ENCODE results near the gene TPCN2.
A peak's percentile ranks its signal among the peaks of the same experiment; 100 is the strongest.
"Not testable (repeated sequence)": the region's sequence is repeated elsewhere in the genome, so short reads cannot be mapped to it uniquely, and the experiment has no call there.

The TPCN2 gene

DNA sequence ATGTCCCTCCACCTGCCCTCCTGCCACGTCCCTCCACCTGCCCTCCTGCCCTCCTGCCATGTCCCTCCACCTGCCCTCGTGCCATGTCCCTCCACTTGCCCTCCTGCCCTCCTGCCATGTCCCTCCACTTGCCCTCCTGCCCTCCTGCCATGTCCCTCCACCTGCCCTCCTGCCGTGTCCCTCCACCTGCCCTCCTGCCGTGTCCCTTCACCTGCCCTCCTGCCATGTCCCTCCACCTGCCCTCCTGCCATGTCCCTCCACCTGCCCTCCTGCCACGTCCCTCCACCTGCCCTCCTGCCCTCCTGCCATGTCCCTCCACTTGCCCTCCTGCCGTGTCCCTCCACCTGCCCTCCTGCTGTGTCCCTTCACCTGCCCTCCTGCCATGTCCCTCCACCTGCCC lies 28.2 kb downstream of the TPCN2 start:
- DNase-seq = not testable (repeated sequence)

DNA sequence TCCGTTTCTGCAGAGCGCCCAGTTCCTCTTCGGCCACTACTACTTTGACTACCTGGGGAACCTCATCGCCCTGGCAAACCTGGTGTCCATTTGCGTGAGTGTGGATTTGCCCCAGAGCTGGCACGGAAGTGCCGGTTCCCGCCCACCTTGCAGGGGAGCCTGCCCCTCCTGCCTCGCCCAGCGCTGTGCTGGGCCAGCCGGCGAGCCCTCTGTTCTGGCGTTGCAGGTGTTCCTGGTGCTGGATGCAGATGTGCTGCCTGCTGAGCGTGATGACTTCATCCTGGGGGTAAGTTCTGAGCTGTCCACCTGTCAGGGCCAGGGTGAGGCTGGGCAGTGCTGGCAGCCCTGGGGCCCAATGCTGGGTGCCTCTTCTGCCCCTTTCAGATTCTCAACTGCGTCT lies 29.8 kb downstream of the TPCN2 start:
- no peak for DNase-seq

DNA sequence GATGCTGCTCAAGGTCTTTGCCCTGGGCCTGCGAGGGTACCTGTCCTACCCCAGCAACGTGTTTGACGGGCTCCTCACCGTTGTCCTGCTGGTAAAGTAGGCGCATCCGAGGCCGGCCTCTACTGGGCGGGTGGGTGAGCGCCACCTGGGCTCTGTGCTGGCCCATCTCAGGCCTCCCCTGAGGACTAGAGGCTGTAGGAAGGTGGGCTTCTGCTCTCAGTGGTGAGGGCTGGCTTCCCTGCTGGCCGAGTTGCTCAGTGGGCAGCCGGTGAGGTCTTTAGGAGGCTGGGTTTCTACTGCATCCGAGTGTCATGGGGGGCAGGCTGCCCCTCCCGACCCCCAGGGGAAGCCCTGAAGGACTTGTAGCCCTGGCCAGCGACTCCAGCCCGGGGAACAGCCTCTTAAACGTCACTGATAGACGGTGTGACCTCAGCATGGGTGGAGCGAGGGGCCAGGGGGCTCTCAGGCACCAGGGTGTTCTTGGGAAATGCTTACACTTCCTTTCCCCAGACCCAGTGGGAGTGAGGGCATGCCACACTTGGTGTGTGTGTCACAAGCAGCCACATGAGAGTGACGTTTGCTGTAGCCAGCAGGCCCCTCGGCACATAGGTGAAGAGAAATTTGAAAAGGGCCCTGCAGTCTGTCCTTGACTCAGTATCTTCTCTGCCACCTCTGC lies 30.3 kb downstream of the TPCN2 start:
- DNase-seq = no peak

DNA sequence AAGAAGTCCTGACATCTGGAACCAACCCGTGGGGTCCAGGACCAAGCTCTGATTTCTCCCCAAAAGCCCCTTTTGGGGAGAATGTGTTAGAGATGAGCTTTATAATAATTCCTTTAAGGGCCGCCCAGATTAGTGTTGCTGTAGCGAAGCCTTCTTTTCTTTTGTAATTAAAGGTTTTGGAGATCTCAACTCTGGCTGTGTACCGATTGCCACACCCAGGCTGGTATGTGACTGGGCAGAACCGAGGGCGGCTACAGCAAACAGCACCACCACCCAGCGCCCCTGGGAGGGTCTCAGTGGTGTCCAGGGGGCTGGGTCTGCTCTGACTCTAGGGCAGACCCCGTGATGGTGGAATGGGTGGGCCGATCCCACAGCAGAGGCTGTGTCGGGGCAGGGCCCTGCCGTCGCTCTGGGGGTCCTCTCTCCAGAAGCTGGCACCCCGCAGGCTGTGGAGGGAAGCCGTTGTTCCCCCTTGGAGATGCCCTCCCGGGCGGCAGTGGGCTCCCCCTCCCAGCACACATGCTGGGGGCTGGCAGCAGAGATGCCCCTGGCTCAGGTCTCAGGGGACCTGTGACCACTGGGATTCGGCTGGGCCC lies 31.0 kb downstream of the TPCN2 start:
- DNase-seq = no peak

DNA sequence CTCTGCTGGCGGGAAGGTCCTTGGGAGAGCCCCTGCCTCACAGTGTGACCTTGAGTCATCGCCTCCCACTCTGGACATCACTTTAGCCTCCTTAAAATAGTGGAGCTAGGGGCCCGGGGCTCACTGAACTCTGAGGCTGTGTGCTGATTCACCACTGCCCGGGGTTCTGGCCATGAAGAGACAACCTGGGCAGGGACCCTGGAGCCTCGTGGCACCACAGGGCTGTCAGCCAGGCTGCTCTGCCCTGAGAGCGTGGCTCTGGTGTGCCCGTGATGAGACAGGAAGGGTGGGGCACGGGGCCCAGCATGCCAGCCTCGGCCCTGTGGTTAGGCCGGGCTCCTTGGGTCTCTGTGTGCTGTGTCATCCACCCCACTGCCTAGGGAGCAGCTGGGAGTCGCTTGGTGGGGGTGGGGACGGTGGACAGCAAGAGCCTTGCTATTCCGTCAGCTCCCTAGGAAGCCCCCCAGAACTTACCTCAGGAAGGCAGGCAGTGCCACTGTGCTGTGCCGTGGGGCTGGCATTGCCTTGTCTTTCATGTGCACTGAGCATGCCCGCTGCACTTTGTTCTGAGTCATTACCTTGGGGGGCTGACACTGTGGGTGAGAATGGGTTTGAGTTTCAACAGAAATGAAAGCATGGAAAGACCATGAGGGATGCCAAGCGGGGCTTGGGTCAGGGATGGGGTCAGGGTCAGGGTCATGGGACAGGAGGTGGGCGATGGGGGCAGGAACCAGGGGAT lies 31.7 kb downstream of the TPCN2 start:
- DNase-seq = no peak

DNA sequence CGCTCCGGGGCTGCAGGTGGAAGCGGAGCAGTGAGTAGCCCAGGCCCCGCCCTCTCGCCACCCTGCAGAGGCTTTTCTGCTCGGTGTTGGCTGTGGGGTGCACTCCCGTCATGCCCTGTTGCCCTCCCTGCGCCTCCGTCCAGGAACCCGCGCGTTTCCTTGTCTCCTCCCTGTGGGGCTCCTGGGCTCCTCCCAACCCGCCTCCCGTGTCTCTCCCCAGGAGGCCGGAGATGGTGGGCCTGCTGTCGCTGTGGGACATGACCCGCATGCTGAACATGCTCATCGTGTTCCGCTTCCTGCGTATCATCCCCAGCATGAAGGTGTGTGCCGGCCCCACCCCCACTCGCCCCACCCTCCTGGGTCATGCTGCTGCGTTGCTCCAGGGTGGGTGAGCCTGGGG lies 32.4 kb downstream of the TPCN2 start:
- no peak for DNase-seq

DNA sequence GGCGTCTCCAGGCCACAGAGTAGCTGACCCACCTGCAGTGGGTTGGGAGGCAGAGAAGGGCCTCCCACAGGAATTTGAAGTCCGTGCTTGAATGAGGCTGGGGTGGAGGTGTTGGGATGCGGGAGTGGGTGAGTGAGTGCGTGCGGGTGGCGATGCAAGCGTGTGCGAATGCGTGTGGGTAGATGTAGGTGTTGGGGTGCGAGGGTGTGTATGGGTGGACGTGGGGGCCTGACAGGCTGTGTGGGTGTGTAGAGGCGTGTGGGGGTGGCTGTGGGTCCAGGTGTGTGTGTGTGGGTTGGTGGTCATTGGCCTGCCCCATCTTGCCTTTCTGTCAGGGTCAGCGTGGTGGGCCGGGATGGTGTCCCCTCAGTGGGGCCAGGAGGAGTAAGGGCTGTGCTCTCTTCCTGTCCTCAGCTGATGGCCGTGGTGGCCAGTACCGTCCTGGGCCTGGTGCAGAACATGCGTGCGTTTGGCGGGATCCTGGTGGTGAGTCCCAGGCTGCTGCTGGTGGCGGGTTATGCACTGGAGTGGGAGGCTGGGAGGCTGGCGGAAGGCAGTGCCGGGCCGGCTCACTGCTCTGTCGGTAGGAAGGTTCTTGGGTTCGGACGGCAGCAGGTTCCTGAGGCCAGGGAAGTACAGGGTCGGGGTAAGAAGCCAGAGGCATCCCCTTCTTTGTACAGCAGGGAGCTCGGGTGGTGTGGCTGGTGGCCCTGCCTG lies 35.0 kb downstream of the TPCN2 start:
- no peak for DNase-seq

DNA sequence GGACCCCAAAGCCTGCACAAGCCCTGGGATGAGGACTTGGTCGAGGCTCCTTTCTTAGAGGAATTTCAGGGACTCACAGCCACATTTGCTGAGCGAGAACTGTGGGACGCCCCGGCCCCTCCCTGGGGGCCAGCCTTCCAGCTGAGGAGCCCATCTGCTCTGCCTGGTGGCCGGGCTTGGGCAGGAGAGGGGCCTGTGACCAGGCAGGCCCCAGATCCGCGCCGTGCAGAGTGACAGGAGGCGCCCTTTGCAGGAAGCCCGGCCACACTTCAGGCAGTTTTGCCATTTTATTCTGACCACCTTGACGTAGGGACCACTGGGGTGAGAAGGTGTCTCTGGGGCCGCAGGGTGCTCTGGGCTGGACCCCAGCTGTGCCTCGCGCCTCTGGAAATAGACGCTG lies 35.6 kb downstream of the TPCN2 start:
- DNase-seq = no peak

DNA sequence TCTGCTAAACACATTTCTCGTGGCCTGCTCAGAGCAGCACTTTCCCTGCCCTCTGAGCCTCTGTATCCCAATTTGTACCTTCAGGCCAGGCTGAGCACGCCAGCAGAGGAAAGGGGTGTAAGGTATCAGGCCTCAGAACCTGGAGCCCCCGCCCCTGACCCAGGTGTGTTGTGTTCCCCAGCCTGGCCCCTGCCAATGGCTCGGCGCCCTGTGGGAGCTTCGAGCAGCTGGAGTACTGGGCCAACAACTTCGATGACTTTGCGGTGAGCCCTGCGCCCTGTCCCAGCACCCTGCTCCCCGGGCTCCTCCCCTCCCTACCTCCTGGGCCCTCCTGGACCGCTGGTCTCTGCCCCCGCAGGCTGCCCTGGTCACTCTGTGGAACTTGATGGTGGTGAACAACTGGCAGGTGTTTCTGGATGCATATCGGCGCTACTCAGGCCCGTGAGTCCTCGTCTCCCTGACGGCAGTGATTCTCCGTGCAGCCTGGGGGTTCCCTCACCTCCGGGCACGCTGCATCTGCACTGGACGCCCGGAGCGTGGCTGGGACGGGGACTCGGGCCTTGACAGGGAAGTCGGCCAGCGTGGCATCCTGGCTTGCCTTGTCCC lies 36.9 kb downstream of the TPCN2 start:
- DNase-seq = no peak

DNA sequence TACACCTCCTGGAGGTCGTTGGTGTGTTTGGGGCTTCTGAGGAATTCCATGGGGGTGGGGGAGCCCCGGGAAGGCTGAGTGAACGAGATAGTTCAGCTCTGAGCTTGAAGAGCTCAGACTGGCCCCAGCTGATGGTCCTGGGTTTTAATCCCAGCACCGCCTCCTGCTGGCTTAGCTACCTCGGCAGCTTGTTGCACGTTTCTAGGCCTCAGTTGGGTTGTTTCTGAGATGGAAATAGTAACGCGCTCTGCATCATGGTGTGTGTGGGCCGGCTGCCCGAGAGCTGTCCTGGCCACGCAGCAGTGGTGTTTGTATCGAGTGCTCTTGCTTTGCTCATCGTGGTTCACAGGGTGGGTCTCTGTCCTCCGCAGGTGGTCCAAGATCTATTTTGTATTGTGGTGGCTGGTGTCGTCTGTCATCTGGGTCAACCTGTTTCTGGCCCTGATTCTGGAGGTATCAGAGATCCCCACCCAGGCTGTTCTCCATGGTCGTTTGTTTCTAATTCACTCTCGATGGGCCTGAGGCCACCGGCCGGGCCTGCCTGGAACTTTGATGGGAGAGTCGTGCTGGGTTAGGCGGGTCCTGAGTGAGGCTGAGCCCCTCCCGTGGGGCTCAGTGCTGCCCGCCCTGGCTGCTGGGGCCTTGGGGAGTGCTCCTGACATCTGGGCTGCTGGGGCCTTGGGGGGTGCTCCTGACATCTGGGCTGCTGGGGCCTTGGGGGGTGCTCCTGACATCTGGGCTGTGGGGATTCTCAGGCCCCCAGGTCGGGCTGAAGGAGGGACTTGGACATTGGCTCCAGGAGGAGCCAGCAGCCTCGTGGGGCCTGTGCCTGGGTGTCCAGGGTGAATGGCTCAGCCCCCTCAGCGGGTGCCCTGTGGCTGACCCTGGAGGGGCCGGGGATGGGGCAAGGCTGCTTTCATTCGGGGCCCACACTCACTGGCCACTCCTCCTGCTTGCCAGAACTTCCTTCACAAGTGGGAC lies 37.7 kb downstream of the TPCN2 start:
- DNase-seq = no peak

DNA sequence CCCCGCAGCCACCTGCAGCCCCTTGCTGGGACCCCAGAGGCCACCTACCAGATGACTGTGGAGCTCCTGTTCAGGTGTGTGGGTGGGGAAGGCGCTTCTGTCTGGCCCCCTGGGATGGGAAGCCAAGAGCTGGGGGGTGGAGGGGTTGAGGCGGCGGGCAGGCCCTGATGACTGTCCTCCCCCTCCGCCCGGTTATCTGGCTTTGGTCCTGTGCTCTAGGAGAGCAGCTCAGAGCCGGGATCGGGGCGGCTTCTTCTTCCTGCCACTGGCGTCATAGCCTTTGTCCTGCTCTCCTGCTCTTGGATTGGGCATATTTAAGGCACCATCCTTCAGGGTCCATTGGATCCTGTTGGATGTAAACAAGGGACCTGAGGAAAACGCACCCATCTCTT lies 38.4 kb downstream of the TPCN2 start:
- DNase-seq = no peak

DNA sequence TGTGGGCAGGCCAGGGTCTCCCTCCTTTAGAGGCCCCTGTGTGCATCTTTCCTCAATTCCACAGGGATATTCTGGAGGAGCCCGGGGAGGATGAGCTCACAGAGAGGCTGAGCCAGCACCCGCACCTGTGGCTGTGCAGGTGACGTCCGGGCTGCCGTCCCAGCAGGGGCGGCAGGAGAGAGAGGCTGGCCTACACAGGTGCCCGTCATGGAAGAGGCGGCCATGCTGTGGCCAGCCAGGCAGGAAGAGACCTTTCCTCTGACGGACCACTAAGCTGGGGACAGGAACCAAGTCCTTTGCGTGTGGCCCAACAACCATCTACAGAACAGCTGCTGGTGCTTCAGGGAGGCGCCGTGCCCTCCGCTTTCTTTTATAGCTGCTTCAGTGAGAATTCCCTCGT lies 39.1 kb downstream of the TPCN2 start:
- no peak for DNase-seq

DNA sequence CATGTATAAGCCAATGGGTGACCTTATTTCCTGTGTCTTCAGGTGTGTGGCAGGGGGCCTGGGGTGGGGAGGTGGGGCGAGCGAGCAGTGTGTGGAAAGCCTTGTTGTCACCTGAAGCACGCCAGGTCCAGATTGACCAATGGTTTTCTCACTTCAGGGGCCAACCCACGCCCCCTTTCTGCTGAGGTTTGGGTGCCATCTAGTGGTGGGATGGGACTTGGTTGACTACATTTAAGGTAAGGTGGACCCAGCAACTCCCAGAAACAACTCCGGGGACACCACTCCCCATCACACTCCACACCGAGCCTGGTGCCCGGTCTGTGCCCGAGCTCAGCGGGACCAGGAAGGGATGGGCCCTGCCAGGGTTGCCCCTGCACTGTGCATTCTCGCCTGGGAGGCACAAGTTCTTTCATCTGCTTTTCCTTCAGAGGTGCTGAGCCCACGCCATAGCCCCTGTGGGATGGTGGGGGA lies 40.0 kb downstream of the TPCN2 start:
- peak; percentile 93 for DNase-seq

DNA sequence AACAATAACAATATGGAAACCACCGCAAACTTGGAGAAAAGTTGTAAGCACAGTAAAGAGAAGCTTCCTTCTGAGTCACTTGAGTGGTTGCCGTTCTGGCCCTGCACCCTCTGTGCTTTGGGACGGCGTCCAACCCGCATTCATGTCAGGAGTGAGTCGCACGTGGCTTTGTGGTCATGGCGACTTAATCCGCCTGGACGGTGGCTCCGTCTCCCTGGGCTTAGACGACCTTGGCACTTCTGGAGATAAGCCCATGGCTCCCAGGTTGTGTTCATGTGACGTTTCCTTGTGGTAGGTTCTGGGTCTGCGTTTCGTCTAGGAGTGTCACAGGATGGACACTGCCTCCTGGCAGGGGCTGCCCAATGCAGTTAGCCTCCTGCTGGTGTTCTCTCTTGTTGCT lies 40.5 kb downstream of the TPCN2 start:
- DNase-seq = no peak

DNA sequence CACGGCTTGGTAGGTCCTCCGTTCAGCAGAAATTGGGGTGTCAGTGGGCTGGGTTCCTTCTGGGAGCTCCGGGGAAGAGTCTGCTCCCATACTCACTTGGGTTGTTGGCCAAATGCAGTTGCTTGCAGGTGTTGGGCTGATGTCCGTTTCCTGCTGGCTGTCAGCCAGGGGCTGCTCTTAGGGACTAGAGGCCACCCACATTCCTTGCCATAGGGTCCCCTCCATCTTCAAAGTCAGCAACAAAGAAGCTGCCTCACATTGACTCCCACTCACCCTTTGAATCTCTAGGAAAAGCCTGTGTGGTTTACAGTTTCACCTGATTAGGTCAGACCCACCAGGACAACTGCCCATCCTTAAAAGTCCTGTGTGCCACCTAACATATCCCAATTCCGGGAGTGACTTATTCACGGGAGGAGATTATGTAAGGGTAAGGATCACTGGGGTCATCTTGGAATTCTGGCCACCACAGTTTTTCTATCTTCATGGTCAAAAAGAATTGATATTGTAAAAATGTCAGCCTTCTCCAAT lies 43.0 kb downstream of the TPCN2 start:
- DNase-seq = no peak

DNA sequence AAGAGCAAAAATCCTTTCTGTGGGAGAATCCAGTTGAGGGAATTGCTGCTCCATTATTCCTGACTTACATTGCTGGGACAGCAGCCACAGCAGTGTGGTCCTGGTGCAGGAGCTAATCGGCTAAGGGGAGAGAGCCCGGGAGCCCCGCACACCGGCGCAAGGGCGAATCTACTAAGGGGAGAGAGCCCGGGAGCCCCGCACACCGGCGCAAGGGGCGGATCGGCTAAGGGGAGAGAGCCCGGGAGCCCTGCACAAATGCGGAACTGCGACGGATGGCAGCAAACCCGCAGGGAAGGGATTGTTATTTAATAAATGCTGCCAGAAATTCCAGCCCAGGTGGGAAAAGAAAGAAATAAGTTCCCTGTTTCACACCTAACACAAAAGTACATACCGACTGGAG lies 43.5 kb downstream of the TPCN2 start:
- no peak for DNase-seq

DNA sequence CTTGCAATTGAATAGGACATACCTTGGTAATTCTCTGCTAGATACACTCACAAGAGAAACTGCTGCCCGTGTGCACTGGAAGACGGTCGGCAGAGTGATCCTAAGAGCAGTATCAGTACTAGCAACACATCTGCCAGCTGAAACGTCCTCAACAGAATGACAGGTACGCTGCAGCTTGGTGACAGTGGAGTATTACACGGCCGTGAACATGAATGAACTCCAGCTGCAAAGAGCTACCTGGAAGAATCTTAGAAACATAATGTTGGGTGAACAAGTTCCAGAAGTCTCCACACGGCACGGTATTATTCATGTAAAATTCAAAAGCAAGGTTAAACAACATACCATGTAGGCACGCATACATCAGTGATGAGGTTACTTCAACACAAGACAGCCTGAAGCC lies 44.4 kb downstream of the TPCN2 start:
- no peak for DNase-seq

DNA sequence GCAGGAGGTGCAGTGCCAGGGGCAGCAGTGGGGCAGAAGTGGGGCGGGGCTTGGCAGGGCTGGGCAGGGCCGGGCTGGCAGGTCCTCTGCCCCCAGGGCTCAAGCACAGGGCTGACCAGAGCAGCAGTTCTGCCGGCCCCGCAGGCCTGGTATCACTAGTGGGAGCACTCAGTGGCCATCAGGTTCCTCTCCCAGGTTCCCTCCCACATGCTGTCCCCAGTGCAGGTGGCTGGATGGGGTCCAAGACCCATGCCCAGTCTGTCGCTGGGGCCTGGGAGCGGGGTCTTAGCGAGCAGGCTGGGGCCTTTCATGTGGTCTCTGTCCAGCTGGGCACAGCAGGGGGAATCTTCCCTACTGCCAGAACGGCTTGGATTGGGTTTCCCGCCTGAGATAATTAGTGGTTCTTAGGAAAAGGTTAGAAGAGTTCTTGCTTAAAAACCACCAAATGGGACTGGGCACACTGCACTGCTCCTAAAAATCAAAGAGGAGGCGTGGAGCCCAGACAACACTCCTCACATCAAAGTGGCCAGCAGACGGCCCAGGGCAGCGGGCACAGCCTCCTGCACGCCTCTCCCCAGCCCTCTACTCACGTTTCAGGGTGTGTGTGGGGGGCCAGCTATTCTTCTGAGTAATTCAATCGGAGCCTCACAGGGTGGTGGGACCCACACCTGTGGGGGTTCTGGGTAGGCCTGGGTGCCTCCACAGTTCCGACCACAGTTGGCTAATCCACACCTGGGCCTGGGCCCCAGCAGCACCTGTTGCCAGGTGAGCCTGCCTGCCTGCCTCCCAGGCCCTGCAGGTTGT lies 45.6 kb downstream of the TPCN2 start:
- DNase-seq = no peak

DNA sequence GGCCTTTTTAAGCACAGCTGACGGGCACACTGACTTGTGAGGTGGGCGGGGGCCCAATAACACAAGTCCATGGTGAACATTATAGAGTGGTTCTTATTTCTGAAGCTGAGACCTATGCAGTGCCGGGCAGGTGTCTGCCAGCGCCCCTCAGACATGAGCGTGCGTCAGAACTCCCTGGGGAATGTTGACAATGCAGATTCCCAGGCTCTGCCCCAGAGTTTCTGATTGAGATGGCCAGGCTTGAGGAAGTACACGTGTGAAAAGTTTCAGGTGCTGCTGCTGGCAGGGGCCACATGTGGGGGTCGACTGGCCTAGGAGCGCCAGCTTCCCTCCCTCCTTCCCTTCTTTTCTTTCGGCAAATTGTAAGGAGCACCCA lies 46.2 kb downstream of the TPCN2 start:
- no peak for DNase-seq

DNA sequence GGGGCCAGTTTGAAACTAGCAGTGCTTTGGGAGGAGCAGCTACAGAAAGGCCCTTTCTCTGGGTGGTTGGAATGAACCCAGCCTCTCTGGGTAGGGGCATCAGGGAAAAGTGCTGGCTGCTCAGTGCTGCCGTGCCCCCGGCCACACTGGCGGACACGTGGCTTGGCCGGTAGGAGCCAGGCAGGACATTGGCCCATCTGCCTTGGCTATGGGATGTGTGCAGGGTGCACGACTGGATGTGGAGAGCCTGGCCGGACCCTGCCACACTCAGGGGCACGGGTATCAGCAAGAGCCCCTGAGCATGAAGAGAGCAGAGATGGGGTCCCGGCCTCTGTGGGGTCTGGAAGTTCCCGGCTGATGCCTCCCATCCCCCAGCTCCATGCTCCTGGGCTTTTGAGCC lies 46.6 kb downstream of the TPCN2 start:
- DNase-seq = no peak

DNA sequence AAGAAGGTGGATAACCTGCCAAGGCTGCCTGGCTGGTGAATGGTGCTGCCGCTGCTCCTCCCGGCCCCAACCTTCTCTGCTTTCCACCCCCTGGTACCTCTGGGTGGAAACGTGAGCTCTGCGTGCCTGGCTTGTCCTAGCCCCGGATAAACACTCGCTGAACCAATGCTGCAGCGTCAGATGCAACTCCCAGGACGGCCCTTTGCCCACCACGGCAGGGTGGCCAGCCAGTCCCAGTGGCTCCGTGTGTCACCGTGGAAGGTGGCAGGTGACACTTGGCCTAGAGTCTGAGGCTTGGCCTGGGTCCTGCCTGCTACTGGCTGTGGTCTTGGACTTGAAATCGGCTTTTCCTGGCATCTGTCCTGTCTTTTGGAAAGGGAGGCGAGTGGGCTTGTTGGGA lies 47.7 kb downstream of the TPCN2 start:
- DNase-seq = no peak

All from eye (tissue), 1 donor.